ENCODE results near the gene YAE1.

- TF ChIP-seq SP1 (CRISPR knock-in tag; conservative IDR thresholded peaks at IDR 0.05) (no peak), NR2C2 (CRISPR knock-in tag; IDR thresholded peaks at IDR 0.05) (no peak), MAX (CRISPR knock-in tag; IDR thresholded peaks at IDR 0.05) (no peak), ATF2 (CRISPR knock-in tag; IDR thresholded peaks at IDR 0.05; ENCODE audit: borderline replicate concordance, low read depth) (no peak), TCF7 (CRISPR knock-in tag; IDR thresholded peaks at IDR 0.05; ENCODE audit: low read depth) (no peak), EMX1 (CRISPR knock-in tag; IDR thresholded peaks at IDR 0.05) (no peak), CTCF (IDR thresholded peaks at IDR 0.05) (no peak)
These were observed 22.2 kb downstream of the YAE1 start for GRCh38 chr7:39588416-39588815.

All from WTC11 (cell line).